Measurements from ENCODE around the gene LMX1B.

LMX1B gene

GRCh38 chr9:126588491-126589168 lies 25.1 kb upstream of the LMX1B start:
- Histone ChIP-seq H3K27ac (no peak overlapping the region), H3K4me3 (IDR thresholded peaks at IDR 0.05; ENCODE audit: insufficient read depth, low read depth, low read length) (no peak overlapping the region), H4K20me1 (ENCODE audit: insufficient read depth) (no peaks in the 10 kb centered on the region), H3K36me3 (ENCODE audit: insufficient read depth) (no peaks in the 10 kb centered on the region), H3K9ac (no peak overlapping the region), H3K4me1 (ENCODE audit: low read depth, poor library complexity, severe bottlenecking) (no peaks in the 10 kb centered on the region), H3K4me2 (no peak overlapping the region), H3K79me2 (ENCODE audit: insufficient read depth, low read depth) (no peaks in the 10 kb centered on the region), H2AFZ (ENCODE audit: low read depth) (no peak overlapping the region), H3K27me3 (ENCODE audit: insufficient read depth, low read depth) (no peaks in the 10 kb centered on the region)
- TF ChIP-seq CTCF (conservative IDR thresholded peaks at IDR 0.05; ENCODE audit: low read depth, low read length) = no peak

DNA sequence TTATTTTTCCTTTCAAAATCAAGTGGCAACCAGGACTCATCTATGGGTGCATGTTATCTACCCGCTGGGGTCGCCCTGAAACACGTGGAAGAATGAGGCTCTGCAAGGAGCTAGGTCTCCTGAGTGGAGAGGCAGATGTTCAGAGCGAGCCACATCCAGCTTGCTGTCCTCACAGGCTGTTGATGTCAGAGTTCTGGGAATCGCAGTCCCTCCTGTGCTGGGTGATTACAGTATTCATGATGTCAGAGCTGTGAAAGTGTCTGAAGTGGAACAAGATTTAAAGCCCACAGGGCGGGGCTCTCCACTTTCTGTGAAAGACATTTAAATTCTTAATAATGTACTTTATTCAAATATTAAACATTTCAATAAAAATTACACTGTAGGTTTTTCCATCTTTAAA lies 24.4 kb upstream of the LMX1B start:
- no peak for TF ChIP-seq CTCF (conservative IDR thresholded peaks at IDR 0.05; ENCODE audit: low read depth, low read length)
- Histone ChIP-seq H3K4me2 (no peak overlapping the region), H3K36me3 (ENCODE audit: insufficient read depth) (no peaks in the 10 kb centered on the region), H3K27ac (no peak overlapping the region), H3K4me1 (ENCODE audit: low read depth, poor library complexity, severe bottlenecking) (no peaks in the 10 kb centered on the region), H3K9ac (no peak overlapping the region), H3K79me2 (ENCODE audit: insufficient read depth, low read depth) (no peaks in the 10 kb centered on the region), H2AFZ (ENCODE audit: low read depth) (no peak overlapping the region), H3K27me3 (ENCODE audit: insufficient read depth, low read depth) (no peaks in the 10 kb centered on the region), H4K20me1 (ENCODE audit: insufficient read depth) (no peaks in the 10 kb centered on the region), H3K4me3 (IDR thresholded peaks at IDR 0.05; ENCODE audit: insufficient read depth, low read depth, low read length) (no peak overlapping the region)

DNA sequence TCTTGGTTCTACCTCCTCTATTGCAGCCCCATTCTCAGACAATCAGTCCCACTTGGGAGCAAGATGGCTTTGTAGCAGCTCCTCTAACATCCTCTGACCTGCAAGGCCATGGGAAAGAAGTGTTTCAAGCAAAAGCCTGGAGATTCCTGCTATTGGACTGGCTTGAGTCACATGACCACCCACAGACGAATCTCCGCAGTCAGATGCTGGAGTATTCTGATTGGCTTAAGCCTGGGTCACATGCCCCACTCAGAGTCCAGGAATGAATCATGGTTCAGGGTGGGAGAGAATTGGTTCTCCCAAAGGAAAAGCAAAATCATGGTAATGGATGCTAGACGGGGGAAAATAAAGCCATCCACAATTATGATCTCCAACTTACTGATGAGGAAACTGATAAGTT lies 22.6 kb upstream of the LMX1B start:
- Histone ChIP-seq H3K36me3 (ENCODE audit: insufficient read depth) (no peaks in the 10 kb centered on the region), H3K4me3 (IDR thresholded peaks at IDR 0.05; ENCODE audit: insufficient read depth, low read depth, low read length) (no peak overlapping the region), H3K9ac (no peak overlapping the region), H3K4me1 (ENCODE audit: low read depth, poor library complexity, severe bottlenecking) (no peaks in the 10 kb centered on the region), H3K79me2 (ENCODE audit: insufficient read depth, low read depth) (no peaks in the 10 kb centered on the region), H2AFZ (ENCODE audit: low read depth) (no peak overlapping the region), H3K27me3 (ENCODE audit: insufficient read depth, low read depth) (no peaks in the 10 kb centered on the region), H4K20me1 (ENCODE audit: insufficient read depth) (no peaks in the 10 kb centered on the region), H3K4me2 (no peak overlapping the region), H3K27ac (no peak overlapping the region)
- no peak for TF ChIP-seq CTCF (conservative IDR thresholded peaks at IDR 0.05; ENCODE audit: low read depth, low read length)

- Histone ChIP-seq H3K36me3 (ENCODE audit: insufficient read depth) (no peaks in the 10 kb centered on the region), H2AFZ (ENCODE audit: low read depth) (no peak overlapping the region), H3K4me3 (IDR thresholded peaks at IDR 0.05; ENCODE audit: insufficient read depth, low read depth, low read length) (no peak overlapping the region), H4K20me1 (ENCODE audit: insufficient read depth) (no peaks in the 10 kb centered on the region), H3K4me1 (ENCODE audit: low read depth, poor library complexity, severe bottlenecking) (no peaks in the 10 kb centered on the region), H3K9ac (no peak overlapping the region), H3K4me2 (no peak overlapping the region), H3K79me2 (ENCODE audit: insufficient read depth, low read depth) (no peaks in the 10 kb centered on the region), H3K27ac (no peak overlapping the region), H3K27me3 (ENCODE audit: insufficient read depth, low read depth) (no peaks in the 10 kb centered on the region)
- TF ChIP-seq CTCF (conservative IDR thresholded peaks at IDR 0.05; ENCODE audit: low read depth, low read length) = no peak
These were observed 21.8 kb upstream of the LMX1B start for GRCh38 chr9:126591922-126592321.
